Measurements from ENCODE around the gene PDE5A. TPM values are rescaled to one million over a fixed set of nuclear protein-coding genes. Genes with fewer than 3 reads are reported as not detected.
"Not testable (repeated sequence)": the region's sequence is repeated elsewhere in the genome, so short reads cannot be mapped to it uniquely, and the experiment has no call there.

PDE5A gene
- total RNA-seq, 1 experiment from 2014 or later, result 8.1 TPM

GRCh38 chr4:119454491-119455270 is 173.9 kb downstream of the PDE5A start:
- H3K27me3 ChIP-seq (ENCODE audit: low read length); H3K79me2 ChIP-seq (ENCODE audit: low read length); CTCF ChIA-PET; BruUV-seq (replicated peaks); H3K9me3 ChIP-seq (ENCODE audit: low read length); H3K36me3 ChIP-seq (ENCODE audit: low read depth, low read length); H4K20me1 ChIP-seq (ENCODE audit: low read length); H3K4me1 ChIP-seq (ENCODE audit: insufficient read depth, low read length); intact Hi-C loops (cut with micrococcal nuclease); POLR2A ChIA-PET (ENCODE audit: unreplicated experiment); H3F3A ChIP-seq (ENCODE audit: low read length, unreplicated experiment); H3K9me2 ChIP-seq (replicated peaks; ENCODE audit: low read length): not testable (repeated sequence)
- Histone ChIP-seq H2AFZ (ENCODE audit: low read length) (peak overlapping the region; percentile 87), H3K9ac (ENCODE audit: low read length) (peak overlapping the region; percentile 71), H3K4me2 (ENCODE audit: low read length) (peak overlapping the region; percentile 77), H3K4me3 (ENCODE audit: low read length) (peak overlapping the region; percentile 72), H3K27ac (ENCODE audit: low read length) (peak overlapping the region; percentile 45)
- DNase-seq, result peak; percentile 95
- peak; percentile 100 for ATAC-seq

- Histone ChIP-seq H3K4me2 (ENCODE audit: low read length) (peak overlapping the region; percentile 77), H2AFZ (ENCODE audit: low read length) (peak overlapping the region; percentile 87), H3K9ac (ENCODE audit: low read length) (peak overlapping the region; percentile 70), H3K4me3 (ENCODE audit: low read length) (peak overlapping the region; percentile 72), H3K27ac (ENCODE audit: low read length) (peak overlapping the region; percentile 45)
- H3K27me3 ChIP-seq (ENCODE audit: low read length); H3F3A ChIP-seq (ENCODE audit: low read length, unreplicated experiment); H3K4me1 ChIP-seq (ENCODE audit: insufficient read depth, low read length); intact Hi-C loops (cut with micrococcal nuclease); H4K20me1 ChIP-seq (ENCODE audit: low read length); POLR2A ChIA-PET (ENCODE audit: unreplicated experiment); H3K36me3 ChIP-seq (ENCODE audit: low read depth, low read length); DNase-seq; H3K79me2 ChIP-seq (ENCODE audit: low read length); H3K9me3 ChIP-seq (ENCODE audit: low read length); CTCF ChIA-PET; ATAC-seq; H3K9me2 ChIP-seq (replicated peaks; ENCODE audit: low read length): not testable (repeated sequence)
- TSS peak; percentile 93 for BruUV-seq (replicated peaks)
These were observed 174.5 kb downstream of the PDE5A start for GRCh38 chr4:119454151-119454490.

GRCh38 chr4:119453286-119453685 is 175.3 kb downstream of the PDE5A start:
- CTCF ChIA-PET; H3K9me2 ChIP-seq (replicated peaks; ENCODE audit: low read length); BruUV-seq (replicated peaks): not testable (repeated sequence)

GRCh38 chr4:119449851-119450250 is 178.8 kb downstream of the PDE5A start:
- H3K4me1 ChIP-seq (ENCODE audit: insufficient read depth, low read length); CTCF ChIA-PET; ATAC-seq; H3K36me3 ChIP-seq (ENCODE audit: low read depth, low read length); H3F3A ChIP-seq (ENCODE audit: low read length, unreplicated experiment); H3K9ac ChIP-seq (ENCODE audit: low read length); H3K79me2 ChIP-seq (ENCODE audit: low read length); intact Hi-C loops (cut with micrococcal nuclease); BruUV-seq (replicated peaks); H3K27ac ChIP-seq (ENCODE audit: low read length); H2AFZ ChIP-seq (ENCODE audit: low read length); DNase-seq; POLR2A ChIA-PET (ENCODE audit: unreplicated experiment); H4K20me1 ChIP-seq (ENCODE audit: low read length); H3K9me3 ChIP-seq (ENCODE audit: low read length); H3K4me2 ChIP-seq (ENCODE audit: low read length); H3K4me3 ChIP-seq (ENCODE audit: low read length); H3K9me2 ChIP-seq (replicated peaks; ENCODE audit: low read length); H3K27me3 ChIP-seq (ENCODE audit: low read length): not testable (repeated sequence)

More at GRCh38 chr4:119453286-119453685, 175.3 kb downstream of the PDE5A start:
- H2AFZ ChIP-seq (ENCODE audit: low read length); POLR2A ChIA-PET (ENCODE audit: unreplicated experiment); intact Hi-C loops (cut with micrococcal nuclease); H3K36me3 ChIP-seq (ENCODE audit: low read depth, low read length); ATAC-seq; H3F3A ChIP-seq (ENCODE audit: low read length, unreplicated experiment); H3K9ac ChIP-seq (ENCODE audit: low read length); H3K79me2 ChIP-seq (ENCODE audit: low read length); H3K9me3 ChIP-seq (ENCODE audit: low read length); H3K4me2 ChIP-seq (ENCODE audit: low read length); H3K4me1 ChIP-seq (ENCODE audit: insufficient read depth, low read length); H3K27ac ChIP-seq (ENCODE audit: low read length); DNase-seq; H3K4me3 ChIP-seq (ENCODE audit: low read length); H4K20me1 ChIP-seq (ENCODE audit: low read length); H3K27me3 ChIP-seq (ENCODE audit: low read length): not testable (repeated sequence)
